ENCODE results near the gene GATB.

The GATB gene

DNA sequence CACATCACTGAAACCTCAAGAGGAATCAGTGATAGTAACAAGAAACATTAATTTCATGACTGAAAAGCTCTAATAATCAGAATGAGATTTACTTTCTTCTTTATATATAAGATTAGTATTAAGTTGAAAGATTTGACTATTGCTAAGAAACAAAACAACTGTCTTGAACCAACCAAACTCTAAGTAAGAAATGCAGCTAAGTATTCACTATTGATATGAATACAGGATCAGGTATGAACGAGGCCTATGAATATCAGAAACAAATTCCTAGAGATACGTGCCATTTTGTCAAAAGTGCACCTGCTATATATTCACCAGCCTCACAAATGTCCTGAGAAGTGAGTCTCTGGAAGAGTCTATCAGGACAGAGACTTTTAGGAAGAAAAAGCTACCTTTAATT is 32.1 kb downstream of the GATB start:
- no peak for DNase-seq

DNA sequence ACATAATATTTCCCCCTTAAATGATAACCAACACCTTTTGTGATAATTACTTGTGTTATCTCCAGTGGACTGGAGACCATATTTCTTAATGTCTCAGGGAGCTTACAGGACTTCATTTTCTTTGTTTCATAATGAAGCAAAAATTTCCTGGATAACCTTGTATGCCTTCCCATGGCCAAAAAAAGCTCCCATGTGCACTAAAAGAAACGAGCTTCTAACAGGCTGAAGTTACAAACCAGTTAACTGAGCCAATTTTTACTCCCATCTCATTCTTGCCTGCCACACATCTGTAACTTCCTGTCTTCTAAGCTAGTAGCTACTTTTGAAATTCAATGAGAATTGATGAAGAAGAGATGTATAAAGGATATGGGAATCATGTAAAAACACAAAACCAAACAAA is 32.8 kb downstream of the GATB start:
- no peak for DNase-seq

- DNase-seq, result no peak
Measured at GRCh38 chr4:151727365-151727764, 33.4 kb downstream of the GATB start.

- no peak for DNase-seq
Measured at GRCh38 chr4:151725087-151725486, 35.7 kb downstream of the GATB start.

GRCh38 chr4:151721916-151722315 is 38.9 kb downstream of the GATB start:
- no peak for DNase-seq

GRCh38 chr4:151721466-151721865 is 39.3 kb downstream of the GATB start:
- no peak for DNase-seq

- no peak for DNase-seq
Measured at GRCh38 chr4:151719956-151720334, 40.9 kb downstream of the GATB start.

GRCh38 chr4:151718984-151719955 is 41.5 kb downstream of the GATB start:
- no peak for DNase-seq

GRCh38 chr4:151717909-151718628 is 42.7 kb downstream of the GATB start:
- no peak for DNase-seq

DNA sequence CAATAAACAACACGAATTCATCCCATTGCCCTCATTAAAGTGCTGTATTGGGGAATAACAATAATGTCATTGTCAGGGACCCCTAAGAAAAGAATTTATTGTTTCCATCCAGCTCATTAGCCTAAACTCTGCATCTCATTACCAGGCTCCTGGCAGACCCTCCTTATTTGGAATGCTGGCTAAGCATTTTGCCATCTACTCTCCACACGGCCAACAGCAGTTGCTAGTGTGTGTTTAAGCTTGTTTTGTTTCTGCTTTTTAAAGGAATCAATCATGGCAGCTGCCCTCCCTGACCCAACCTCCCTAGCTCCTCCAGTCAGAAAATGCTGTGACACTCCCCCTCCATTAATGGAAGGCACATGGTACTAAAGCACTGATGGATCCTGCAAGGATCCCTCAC is 43.5 kb downstream of the GATB start:
- no peak for DNase-seq

DNA sequence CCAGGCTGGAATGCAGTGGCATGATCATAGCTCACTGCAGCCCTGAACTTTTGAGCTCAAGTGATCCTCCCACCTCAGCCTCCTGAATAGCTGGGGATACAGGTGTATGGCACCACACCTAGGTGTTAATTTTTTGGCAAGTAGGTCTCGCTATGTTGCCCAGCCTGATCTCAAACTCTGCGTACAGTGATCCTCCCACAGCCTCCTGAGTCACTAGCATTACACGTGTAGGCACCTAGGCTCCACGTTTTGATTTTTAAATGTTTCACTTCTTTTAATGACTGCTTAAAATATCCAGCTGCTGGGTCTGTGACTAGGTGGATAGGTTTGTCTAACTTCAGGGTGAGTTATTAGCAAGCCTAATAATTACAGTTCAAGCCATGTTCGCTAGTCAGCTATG is 44.5 kb downstream of the GATB start:
- no peak for DNase-seq

- DNase-seq, result no peak
Measured at GRCh38 chr4:151715881-151716280, 44.9 kb downstream of the GATB start.

DNA sequence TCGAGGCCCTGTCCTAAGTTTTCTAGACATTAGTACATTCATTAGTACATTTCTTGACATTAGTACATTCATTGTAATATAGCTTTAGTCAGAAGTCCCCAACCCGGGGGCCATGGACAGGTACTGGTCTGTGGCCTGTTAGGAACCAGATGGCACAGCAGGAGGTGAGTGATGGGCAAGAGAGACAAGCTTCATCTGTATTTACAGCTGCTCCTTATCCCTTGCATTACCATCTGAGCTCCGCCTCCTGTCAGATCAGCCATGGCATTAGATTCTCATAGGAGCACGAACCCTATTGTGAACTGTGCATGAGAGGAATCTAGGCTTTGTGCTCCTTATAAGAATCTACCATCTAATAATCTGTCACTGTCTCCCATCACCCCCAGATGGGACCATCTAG is 48.0 kb downstream of the GATB start:
- no peak for DNase-seq

GRCh38 chr4:151711646-151712045 is 49.2 kb downstream of the GATB start:
- DNase-seq, result no peak

DNA sequence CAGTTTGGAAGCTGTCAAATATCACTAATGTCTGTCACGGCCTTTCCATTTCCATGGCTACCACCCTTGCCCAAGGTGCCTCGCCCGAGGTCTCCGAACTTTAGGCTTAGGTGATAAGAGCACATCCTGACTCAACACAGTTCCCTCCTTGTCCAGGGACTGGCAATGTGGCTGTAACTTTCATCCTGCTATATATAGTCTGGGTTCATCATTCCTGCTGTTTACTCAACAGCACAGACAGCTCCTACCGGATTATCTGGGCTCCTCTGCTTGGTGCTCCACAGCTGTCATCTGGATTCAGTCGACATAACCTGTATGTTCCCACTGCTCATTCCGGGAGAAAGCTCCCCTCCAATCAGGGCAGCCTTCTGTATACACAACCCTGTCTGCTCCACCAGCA is 51.2 kb downstream of the GATB start:
- no peak for DNase-seq

DNA sequence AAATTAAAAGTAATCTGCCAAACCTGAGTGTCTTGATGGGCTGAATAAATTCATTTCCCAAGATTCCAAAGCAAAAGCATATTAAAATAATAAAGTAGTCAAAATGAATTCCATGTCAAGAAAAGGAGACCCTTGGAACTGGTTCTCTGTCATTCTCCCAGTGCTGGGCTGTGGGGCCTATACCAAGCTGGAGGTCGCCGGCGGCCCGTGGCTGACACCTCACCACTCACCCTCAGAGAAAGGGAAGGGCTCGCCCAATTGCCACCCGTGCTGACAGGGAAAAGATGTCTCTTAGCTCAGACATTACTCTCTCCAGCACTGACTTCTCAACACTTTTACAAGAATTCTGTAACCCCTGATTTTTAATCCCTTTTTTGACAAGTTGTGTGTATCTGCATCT is 51.7 kb downstream of the GATB start:
- no peak for DNase-seq

- DNase-seq, result no peak
Measured at GRCh38 chr4:151708100-151708499, 52.7 kb downstream of the GATB start.

GRCh38 chr4:151703401-151703800 is 57.4 kb downstream of the GATB start:
- DNase-seq, result no peak

- no peak for DNase-seq
Measured at GRCh38 chr4:151702256-151702655, 58.6 kb downstream of the GATB start.

GRCh38 chr4:151700566-151701316 is 60.1 kb downstream of the GATB start:
- DNase-seq, result no peak

DNA sequence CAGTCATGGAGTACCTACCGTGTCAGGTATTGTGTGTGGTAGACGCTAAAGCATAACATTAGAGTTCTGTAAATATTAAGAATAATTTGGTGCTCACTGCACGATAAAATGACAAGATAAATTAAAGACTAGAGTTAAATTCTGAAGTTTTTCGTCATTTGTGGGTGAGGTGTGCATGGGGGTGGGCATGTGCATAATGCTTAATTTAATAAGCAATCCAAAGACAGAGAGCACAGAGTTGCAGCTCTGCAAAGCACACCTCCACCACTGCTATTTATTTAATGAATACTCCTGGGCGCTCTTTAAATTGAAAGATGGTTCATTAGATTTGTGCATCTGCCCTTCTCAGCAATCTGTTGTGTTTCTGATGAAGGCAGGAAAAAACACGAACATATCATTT is 62.6 kb downstream of the GATB start:
- DNase-seq, result no peak

- DNase-seq, result no peak
Measured at GRCh38 chr4:151694961-151695720, 65.7 kb downstream of the GATB start.
